H1 (cell line): ENCODE results near the gene MICU2. TPM values are rescaled to one million over a fixed set of nuclear protein-coding genes. Genes with fewer than 3 reads are reported as not detected.

Experiments used
- CTCF ChIA-PET: fragments of 300-600 bp; sonication (Branson Sonifier 250); formaldehyde crosslinking; loops from one replicate; lab custom pipeline; 2021; ENCODE audit not compliant: partially characterized antibody; lab: Charles Lee
- POLR2A ChIA-PET: fragments of 300-600 bp; sonication (Branson Sonifier 250); formaldehyde crosslinking; loops from one replicate; lab custom pipeline; 2021; ENCODE audit warnings: inconsistent platforms; ENCODE audit not compliant: partially characterized antibody; lab: Charles Lee
- DNase-seq, 2 experiments: peaks; one replicate each; pipeline versions ENCODE4 v3.0.0 to v3.0.0-alpha.2; 2010 to 2022; ENCODE audit warnings: low spot score in 2 of 2, low read depth in 1 of 2, mixed read lengths in 1 of 2
- FAIRE-seq: peaks from 2 replicates; lab custom pipeline; 2011; peaks lifted over from hg19 to GRCh38; lab: Jason Lieb, UNC
- H2AFZ ChIP-seq: 2 replicates; pipeline ENCODE4 v1.8.1; 2012; ENCODE audit warnings: low read length, inconsistent platforms
- H2AK5ac ChIP-seq: 2 replicates; pipeline ENCODE4 v1.6.1; 2013; ENCODE audit warnings: low read depth, low read length
- H2BK120ac ChIP-seq: replicated peaks from 2 replicates; pipeline ENCODE3; 2013; ENCODE audit warnings: low read depth, low read length, inconsistent platforms
- H2BK12ac ChIP-seq: 2 replicates; pipeline ENCODE4 v1.6.1; 2013; ENCODE audit warnings: low read depth, low read length
- H2BK15ac ChIP-seq: 2 replicates; pipeline ENCODE4 v1.6.1; 2013; ENCODE audit warnings: low read length
- H2BK20ac ChIP-seq: 2 replicates; pipeline ENCODE4 v1.6.1; 2013; ENCODE audit warnings: low read length
- H2BK5ac ChIP-seq: 2 replicates; pipeline ENCODE4 v1.6.1; 2013; ENCODE audit warnings: low read depth, low read length
- H3K14ac ChIP-seq: 2 replicates; pipeline ENCODE4 v1.6.1; 2013; ENCODE audit warnings: inconsistent platforms; ENCODE audit not compliant: insufficient read length
- H3K18ac ChIP-seq: 2 replicates; pipeline ENCODE4 v1.6.1; 2013; ENCODE audit warnings: low read length; ENCODE audit errors: extremely low read depth
- H3K23ac ChIP-seq: 2 replicates; pipeline ENCODE4 v1.6.1; 2013; ENCODE audit warnings: inconsistent platforms; ENCODE audit not compliant: insufficient read length
- H3K23me2 ChIP-seq: 2 replicates; pipeline ENCODE4 v1.6.1; 2013; ENCODE audit warnings: low read depth, low read length
- H3K27ac ChIP-seq: 2 replicates; pipeline ENCODE4 v1.6.1; 2011; ENCODE audit warnings: low read depth, low read length, inconsistent platforms
- H3K27me3 ChIP-seq, 4 experiments: replicated peaks in 1 of 4; 1 replicate in 1 of 4; 2 replicates in 3 of 4; pipeline versions ENCODE4 v1.6.1 to v1.8.1; 2011 to 2013; ENCODE audit warnings: low read length in 3 of 4, mild to moderate bottlenecking in 3 of 4, inconsistent platforms in 2 of 4, mixed read lengths in 2 of 4, moderate library complexity in 1 of 4; ENCODE audit not compliant: control insufficient read depth in 3 of 4, insufficient read depth in 3 of 4; ENCODE audit errors: extremely low read depth in 1 of 4
- H3K36me3 ChIP-seq, 4 experiments: 2 replicates each; pipeline versions ENCODE4 v1.6.1 to v1.8.1; 2011 to 2013; ENCODE audit warnings: mild to moderate bottlenecking in 4 of 4, low read length in 3 of 4, moderate library complexity in 2 of 4, control low read depth in 1 of 4, inconsistent platforms in 1 of 4; ENCODE audit not compliant: insufficient read depth in 4 of 4, control insufficient read depth in 2 of 4
- H3K4ac ChIP-seq: replicated peaks from 2 replicates; pipeline ENCODE3; 2013; ENCODE audit warnings: low read length, low read depth, mixed read lengths, inconsistent platforms; ENCODE audit not compliant: insufficient read length
- H3K4me1 ChIP-seq, 4 experiments: replicated peaks in 1 of 4; 1 replicate in 1 of 4; 2 replicates in 3 of 4; pipeline versions ENCODE4 v1.6.1 to v1.8.1; 2011 to 2013; ENCODE audit warnings: low read length in 3 of 4, inconsistent platforms in 2 of 4, mixed read lengths in 1 of 4; ENCODE audit not compliant: insufficient read depth in 4 of 4, control insufficient read depth in 3 of 4
- H3K4me2 ChIP-seq, 2 experiments: 2 replicates each; pipeline versions ENCODE4 v1.6.1 to v1.8.1; 2011 to 2013; ENCODE audit warnings: low read depth in 2 of 2, low read length in 2 of 2, control low read depth in 1 of 2, inconsistent platforms in 1 of 2, mild to moderate bottlenecking in 1 of 2; ENCODE audit not compliant: insufficient read depth in 1 of 2
- H3K4me3 ChIP-seq, 4 experiments: fragments of 200-600, 300-600 bp in 1 of 4; sonication (generic), shearing (Covaris generic), sonication (Bioruptor Twin) in 1 of 4; 2 replicates each; pipeline versions ENCODE4 v1.5.1 to v1.8.1; 2011 to 2016; ENCODE audit warnings: low read length in 4 of 4, low read depth in 3 of 4, control low read depth in 2 of 4, inconsistent platforms in 2 of 4, mild to moderate bottlenecking in 2 of 4, mixed read lengths in 1 of 4, moderate library complexity in 1 of 4; ENCODE audit not compliant: insufficient read depth in 2 of 4; ENCODE audit errors: extremely low read depth in 1 of 4
- H3K56ac ChIP-seq: replicated peaks from 2 replicates; pipeline ENCODE3; 2013; ENCODE audit warnings: low read depth, mild to moderate bottlenecking, mixed read lengths, low read length, inconsistent platforms; ENCODE audit not compliant: insufficient read length
- H3K79me1 ChIP-seq: 2 replicates; pipeline ENCODE4 v1.6.1; 2013; ENCODE audit warnings: low read depth, low read length, control low read depth
- H3K79me2 ChIP-seq, 2 experiments: 2 replicates each; pipeline versions ENCODE4 v1.6.1 to v1.8.1; 2012 to 2013; ENCODE audit warnings: low read length in 2 of 2, mild to moderate bottlenecking in 2 of 2, inconsistent platforms in 1 of 2; ENCODE audit not compliant: insufficient read depth in 2 of 2, control insufficient read depth in 1 of 2
- H3K9ac ChIP-seq, 4 experiments: replicated peaks in 1 of 4; 1 replicate in 1 of 4; 2 replicates in 3 of 4; pipeline versions ENCODE4 v1.6.1 to v1.8.1; 2011 to 2013; ENCODE audit warnings: low read depth in 3 of 4, low read length in 3 of 4, control low read depth in 2 of 4, mild to moderate bottlenecking in 2 of 4, moderate library complexity in 2 of 4, inconsistent platforms in 1 of 4; ENCODE audit errors: extremely low read depth in 1 of 4
- H3K9me3 ChIP-seq, 2 experiments: 2 replicates each; pipeline versions ENCODE4 v1.6.1 to v1.8.1; 2012 to 2013; ENCODE audit warnings: mild to moderate bottlenecking in 2 of 2, moderate library complexity in 2 of 2, control low read depth in 1 of 2, inconsistent platforms in 1 of 2, low read depth in 1 of 2, low read length in 1 of 2, mixed read lengths in 1 of 2; ENCODE audit not compliant: insufficient read depth in 2 of 2
- H4K20me1 ChIP-seq, 2 experiments: replicated peaks in 1 of 2; 2 replicates each; pipeline versions ENCODE3 to v1.8.1; 2011 to 2013; ENCODE audit warnings: inconsistent platforms in 2 of 2, low read length in 2 of 2, mild to moderate bottlenecking in 1 of 2; ENCODE audit not compliant: insufficient read depth in 2 of 2, control insufficient read depth in 1 of 2
- H4K5ac ChIP-seq: 2 replicates; pipeline ENCODE4 v1.6.1; 2013; ENCODE audit warnings: low read length, low read depth, mixed read lengths, inconsistent platforms; ENCODE audit not compliant: insufficient read length
- H4K8ac ChIP-seq: 2 replicates; pipeline ENCODE4 v1.8.0; 2013; ENCODE audit warnings: mild to moderate bottlenecking, moderate library complexity, low read length, inconsistent platforms; ENCODE audit not compliant: insufficient read depth; ENCODE audit errors: extremely low read depth
- H4K91ac ChIP-seq: replicated peaks from 2 replicates; pipeline ENCODE3; 2013; ENCODE audit warnings: low read length, mixed read lengths, inconsistent platforms; ENCODE audit not compliant: insufficient read length
- CHD2 ChIP-seq: IDR thresholded peaks from 2 replicates; pipeline ENCODE4 v1.6.1; 2012; ENCODE audit warnings: low read length, improper control_type of control experiment
- CTBP2 ChIP-seq: IDR thresholded peaks from 2 replicates; pipeline ENCODE4 v1.7.0; 2011; ENCODE audit warnings: borderline replicate concordance, mild to moderate bottlenecking, moderate library complexity, mixed read lengths, low read length; ENCODE audit not compliant: insufficient read depth, insufficient read length
- FOSL1 ChIP-seq: IDR thresholded peaks from 2 replicates; pipeline ENCODE4 v1.6.1; 2011; ENCODE audit warnings: mild to moderate bottlenecking, low read depth, low read length, moderate library complexity; ENCODE audit not compliant: insufficient read depth
- MAFK ChIP-seq: IDR thresholded peaks from 2 replicates; pipeline ENCODE4 v1.6.1; 2012; ENCODE audit warnings: low read depth, mild to moderate bottlenecking, improper control_type of control experiment, low read length
- NRF1 ChIP-seq: IDR thresholded peaks from 2 replicates; pipeline ENCODE4 v1.6.1; 2011; ENCODE audit warnings: mild to moderate bottlenecking, low read depth, low read length, improper control_type of control experiment
- RFX5 ChIP-seq: IDR thresholded peaks from 2 replicates; pipeline ENCODE4 v1.6.1; 2011; ENCODE audit warnings: low read depth, low read length, improper control_type of control experiment, borderline replicate concordance
- SIRT6 ChIP-seq: IDR thresholded peaks from one replicate; pipeline ENCODE4 v1.7.1; 2012; ENCODE audit warnings: low read length, inconsistent platforms
- TBP ChIP-seq: IDR thresholded peaks from 2 replicates; pipeline ENCODE4 v1.6.1; 2011; ENCODE audit warnings: low read depth, low read length, improper control_type of control experiment
- YY1 ChIP-seq: IDR thresholded peaks from 2 replicates; pipeline ENCODE4 v1.6.1; 2011; ENCODE audit warnings: low read depth, mild to moderate bottlenecking, low read length
- ZNF274 ChIP-seq: IDR thresholded peaks from 2 replicates; pipeline ENCODE4 v1.7.0; 2012; ENCODE audit warnings: low read length, borderline replicate concordance; ENCODE audit errors: extremely low read depth
- WGBS, 2 experiments: shearing (Covaris generic) in 1 of 2; methylation state at CpG; one replicate each; pipeline versions ENCODE4 v1.1.6 to v1.1.7; 2013 to 2015; ENCODE audit warnings: low lambda C conversion rate in 2 of 2, mixed read lengths in 2 of 2, inconsistent platforms in 1 of 2, low coverage in 1 of 2, missing lambda C conversion rate in 1 of 2; ENCODE audit not compliant: insufficient replicate concordance in 2 of 2, insufficient coverage in 1 of 2, insufficient read length in 1 of 2; ENCODE audit errors: extremely low coverage in 1 of 2, missing lambda C conversion rate in 1 of 2; 5-methylcytosine and 5-hydroxymethylcytosine counted together
- polyA plus RNA-seq, 7 experiments: library from polyadenylated mRNA; depleted of rRNA in 3 of 7; stranded (reverse) in 5 of 7; unstranded in 2 of 7; fragments of >200 nt in 5 of 7; fragments of 200-250 nt in 2 of 7; gene quantifications; 1 replicate in 5 of 7; 2 replicates in 1 of 7; 4 replicates in 1 of 7; pipeline versions ENCODE4 v1.2.1 to v1.2.3, GENCODE V29; 2011 to 2013; ENCODE audit warnings: missing spikeins in 2 of 7, mixed read lengths in 2 of 7
- total RNA-seq: library from RNA; stranded (reverse); fragmentation: NEBNext Ultra II Directional; extraction: Animal tissue kit (Norgen Biotek cat#: 25700); gene quantifications from 2 replicates; pipeline ENCODE4 v1.2.1, GENCODE V29; 2021
- TF ChIP-seq, protein P1 (sequence below): IDR thresholded peaks from 2 replicates; pipeline ENCODE4 v1.6.1; 2012; ENCODE audit warnings: inconsistent platforms
- TF ChIP-seq, protein P2 (sequence below): IDR thresholded peaks from 2 replicates; pipeline ENCODE4 v1.6.1; 2011; ENCODE audit warnings: low read length, improper control_type of control experiment
- TF ChIP-seq, protein P3 (sequence below): IDR thresholded peaks from 2 replicates; pipeline ENCODE4 v1.6.1; 2012; ENCODE audit warnings: inconsistent platforms

Gene MICU2
- total and polyA plus RNA-seq, 2 of the 8 experiments (the other 6 are each of a cell fraction or from before 2014, with no cell fraction given), result 34.6 to 36.5 TPM

DNA sequence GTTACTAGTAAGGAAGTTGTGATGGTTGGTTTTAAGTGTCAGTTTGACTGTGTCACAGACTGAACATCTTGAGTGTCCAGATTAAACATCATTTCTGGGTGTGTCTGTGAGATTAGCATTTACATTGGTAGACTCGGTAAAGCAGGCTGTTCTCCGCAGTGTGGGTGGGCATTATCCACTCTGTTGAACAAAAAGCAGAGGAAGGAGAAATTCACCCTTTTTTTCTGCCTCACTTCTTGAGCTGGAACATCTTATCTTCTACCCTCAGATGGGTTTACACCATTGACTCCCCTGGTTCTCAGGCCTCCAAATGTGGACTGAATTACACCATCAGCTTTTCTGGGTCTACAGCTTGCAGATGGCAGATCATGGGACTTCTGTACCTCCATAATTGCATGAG, 81.1 kb downstream of the MICU2 start:
- Histone ChIP-seq H4K8ac (no peak overlapping the region), H3K23me2 (no peaks in the 10 kb centered on the region), H3K4me2 (no peak overlapping the region), H3K9ac (no peak overlapping the region), H2BK5ac (no peak overlapping the region), H2BK12ac (no peak overlapping the region), H2AFZ (no peak overlapping the region), H3K36me3 (peaks cover 0 to 4% (median 0%) of the 10 kb centered on the region in 4 experiments; a peak in 2 of 8 replicates), H3K14ac (no peak overlapping the region), H2BK120ac (no peak overlapping the region), H3K18ac (no peak overlapping the region), H3K23ac (no peak overlapping the region), H2BK15ac (no peak overlapping the region), H3K79me1 (peaks cover 2% of the 10 kb centered on the region; the same call in 1 of the 2 replicates), H2AK5ac (no peak overlapping the region), H3K4me3 (no peak overlapping the region), H4K91ac (no peak overlapping the region), H3K79me2 (no peaks in the 10 kb centered on the region), H4K5ac (no peak overlapping the region), H3K9me3 (no peaks in the 10 kb centered on the region), H3K4me1 (no peaks in the 10 kb centered on the region), H2BK20ac (no peak overlapping the region), H3K27me3 (no peaks in the 10 kb centered on the region), H4K20me1 (peaks cover 0 to 2% of the 10 kb centered on the region in 2 experiments), H3K56ac (no peak overlapping the region), H3K4ac (no peak overlapping the region), H3K27ac (no peak overlapping the region)
- ChIA-PET CTCF (interaction anchor here (1.1 kb wide), 1 partner anchor 9 kb away, joined by 3 read pairs; no protein-coding TSS in a partner anchor), POLR2A (interaction anchor here (0.8 to 1.4 kb wide), 2 partner anchors 9 to 13 kb away, joined by 3 read pairs; no protein-coding TSS in a partner anchor)
- no peak for FAIRE-seq
- no peak for DNase-seq
- WGBS, 2 experiments, result 100% methylated on average over 2 of the region's 2 CpGs; no CpG with 5 or more reads in 1 of the 2 experiments
- TF ChIP-seq RFX5 (no peak), NRF1 (no peak), YY1 (no peak), CTBP2 (no peak), ZNF274 (no peak), CHD2 (no peak), SIRT6 (no peak), MAFK (no peak), FOSL1 (no peak), TBP (no peak)
- TF ChIP-seq, protein P1, sequence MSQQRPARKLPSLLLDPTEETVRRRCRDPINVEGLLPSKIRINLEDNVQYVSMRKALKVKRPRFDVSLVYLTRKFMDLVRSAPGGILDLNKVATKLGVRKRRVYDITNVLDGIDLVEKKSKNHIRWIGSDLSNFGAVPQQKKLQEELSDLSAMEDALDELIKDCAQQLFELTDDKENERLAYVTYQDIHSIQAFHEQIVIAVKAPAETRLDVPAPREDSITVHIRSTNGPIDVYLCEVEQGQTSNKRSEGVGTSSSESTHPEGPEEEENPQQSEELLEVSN, result no peak
- TF ChIP-seq, protein P2, sequence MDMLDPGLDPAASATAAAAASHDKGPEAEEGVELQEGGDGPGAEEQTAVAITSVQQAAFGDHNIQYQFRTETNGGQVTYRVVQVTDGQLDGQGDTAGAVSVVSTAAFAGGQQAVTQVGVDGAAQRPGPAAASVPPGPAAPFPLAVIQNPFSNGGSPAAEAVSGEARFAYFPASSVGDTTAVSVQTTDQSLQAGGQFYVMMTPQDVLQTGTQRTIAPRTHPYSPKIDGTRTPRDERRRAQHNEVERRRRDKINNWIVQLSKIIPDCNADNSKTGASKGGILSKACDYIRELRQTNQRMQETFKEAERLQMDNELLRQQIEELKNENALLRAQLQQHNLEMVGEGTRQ, result no peak
- TF ChIP-seq, protein P3, sequence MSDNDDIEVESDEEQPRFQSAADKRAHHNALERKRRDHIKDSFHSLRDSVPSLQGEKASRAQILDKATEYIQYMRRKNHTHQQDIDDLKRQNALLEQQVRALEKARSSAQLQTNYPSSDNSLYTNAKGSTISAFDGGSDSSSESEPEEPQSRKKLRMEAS, result no peak
